ENCODE results near the gene TOR4A.

TOR4A gene

DNA sequence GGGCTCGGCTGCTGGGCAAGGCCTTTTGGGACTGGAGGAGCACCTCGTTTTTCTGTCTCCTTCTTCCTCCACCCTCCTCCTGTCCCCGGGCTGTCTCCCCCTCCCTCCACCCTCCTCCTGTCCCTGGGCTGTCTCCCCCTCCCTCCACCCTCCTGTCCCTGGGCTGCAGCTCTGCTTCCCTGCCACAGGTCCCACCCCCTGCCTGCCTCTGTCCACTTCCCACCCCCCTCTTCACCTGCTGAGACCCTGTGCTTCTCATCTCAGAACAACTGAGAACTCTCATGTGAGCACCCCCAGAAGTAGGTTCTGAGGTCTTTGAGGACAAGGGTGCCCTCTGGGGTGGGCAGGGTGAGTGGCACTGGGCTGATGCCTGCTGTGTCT, 5.8 kb upstream of the TOR4A start:
- no peak for DNase-seq (ENCODE audit: low read depth in 2 of 2)

GRCh38 chr9:137272241-137273094, 5.1 kb upstream of the TOR4A start:
- DNase-seq (ENCODE audit: low read depth in 2 of 2): no peak

DNA sequence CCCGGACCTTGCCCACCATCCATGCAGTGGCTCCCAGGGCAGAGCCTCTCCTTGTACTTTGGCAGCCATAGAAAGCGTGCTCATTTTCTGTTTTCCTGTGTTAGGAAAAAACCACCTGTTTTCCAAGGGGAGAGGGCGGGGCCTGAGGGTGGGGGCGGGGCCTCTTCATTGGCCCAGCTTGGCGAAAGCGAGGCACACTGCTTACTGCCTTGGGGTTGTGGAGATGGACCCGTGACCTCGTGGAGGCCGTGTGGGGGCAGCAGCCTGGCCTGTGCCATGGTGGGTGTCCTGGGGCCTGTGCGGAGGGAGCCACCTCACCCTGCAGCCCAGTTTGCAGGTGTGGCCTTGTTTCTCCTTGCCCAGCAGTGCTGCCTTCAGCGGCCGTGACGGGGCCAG, 4.4 kb upstream of the TOR4A start:
- no peak for DNase-seq (ENCODE audit: low read depth in 2 of 2)

DNA sequence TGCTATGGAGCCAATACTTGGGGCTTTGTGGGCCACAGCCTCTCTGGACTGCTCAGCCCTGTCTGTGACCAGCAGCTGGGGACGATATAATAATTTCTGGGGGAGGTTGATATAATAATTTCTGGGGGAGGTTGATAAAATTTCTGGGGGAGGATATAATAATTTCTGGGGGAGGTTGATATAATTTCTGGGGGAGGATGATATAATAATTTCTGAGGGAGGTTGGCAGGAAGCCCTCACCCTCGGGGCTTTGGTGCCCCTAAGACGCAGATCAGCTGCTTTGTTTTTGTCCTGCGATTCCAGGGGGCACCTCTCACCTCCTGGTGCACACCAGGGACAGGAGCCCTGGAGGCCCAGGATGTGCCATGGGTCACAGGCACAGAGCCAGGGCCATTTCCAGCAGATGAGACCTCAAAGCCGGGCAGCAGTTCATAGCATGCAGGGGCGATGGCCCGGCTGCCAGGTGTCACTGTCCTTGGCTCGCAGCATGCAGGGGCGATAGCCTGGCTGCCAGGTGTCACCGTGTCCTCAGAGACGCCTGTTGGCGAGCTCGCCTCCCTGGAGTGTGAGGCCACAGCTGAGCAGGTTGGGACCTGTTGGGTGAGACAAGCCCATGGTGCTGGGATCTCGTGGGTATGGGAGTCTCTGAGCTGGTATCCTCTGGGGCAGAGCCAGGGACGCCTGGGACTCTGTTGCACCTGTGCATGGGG, 3.8 kb upstream of the TOR4A start:
- no peak for DNase-seq (ENCODE audit: low read depth in 2 of 2)

DNA sequence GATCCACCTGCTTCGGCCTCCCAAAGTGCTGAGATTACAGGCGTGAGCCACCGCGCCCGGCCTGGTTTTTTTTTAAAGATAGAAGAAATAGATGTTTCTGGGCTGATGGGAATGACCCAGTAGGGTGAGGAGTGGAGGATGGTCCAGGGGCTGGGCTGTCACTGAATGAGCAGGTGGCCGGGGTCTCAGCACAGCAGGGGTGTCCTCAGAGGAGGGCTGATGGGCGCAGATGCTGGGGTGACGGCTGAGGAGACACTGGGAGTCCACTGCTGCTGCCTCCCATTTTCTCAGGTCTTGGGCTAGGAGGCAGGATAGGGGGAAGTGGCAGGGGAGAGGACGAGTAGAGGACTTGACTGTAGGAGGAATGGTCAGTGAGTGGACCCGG, 2.3 kb upstream of the TOR4A start:
- DNase-seq (ENCODE audit: low read depth in 2 of 2): no peak

DNA sequence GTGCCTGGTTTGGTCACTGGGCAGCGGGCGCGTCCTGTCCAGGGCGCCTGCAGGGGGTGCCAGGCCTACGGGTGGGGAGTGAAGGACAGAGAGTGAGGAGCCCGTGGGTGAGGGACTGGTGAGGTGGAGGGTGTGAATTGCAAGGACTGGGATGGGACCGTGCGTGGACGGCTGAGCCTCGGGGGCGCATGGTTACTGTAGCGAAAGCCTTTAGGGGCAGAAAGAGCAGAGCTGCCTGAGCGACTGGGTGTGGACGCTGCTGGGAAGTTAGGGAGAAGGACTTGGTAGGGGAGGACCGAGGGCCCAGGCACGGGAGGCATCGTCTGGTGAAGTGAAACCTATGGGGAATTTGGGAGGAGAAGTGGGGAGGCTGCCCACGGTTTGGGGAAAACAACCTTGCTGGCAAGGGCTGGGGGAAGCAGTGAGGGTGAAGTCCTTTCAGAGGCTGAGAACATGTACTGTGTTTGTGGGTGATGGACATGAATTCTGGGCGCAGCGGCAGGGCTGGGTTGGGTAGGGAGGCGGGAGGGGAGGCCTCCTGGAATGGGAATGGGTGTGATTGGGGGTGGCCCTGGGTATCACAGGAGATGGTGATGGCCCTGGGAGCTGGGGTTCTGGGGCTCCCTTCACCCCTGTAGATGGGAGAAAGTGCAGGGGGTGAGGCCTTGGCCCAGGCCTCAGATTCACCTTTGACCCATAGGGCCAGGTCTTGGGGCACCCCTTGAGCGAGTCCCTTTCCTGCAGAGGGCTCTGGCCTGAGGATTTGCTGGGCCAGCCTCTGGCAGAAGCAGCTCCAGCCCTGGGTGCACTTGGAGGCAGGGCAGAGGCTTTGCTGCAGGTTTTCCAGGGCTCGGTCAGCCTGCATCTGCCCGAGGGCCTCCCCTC, 1.7 kb upstream of the TOR4A start:
- no peak for DNase-seq (ENCODE audit: low read depth in 2 of 2)

DNA sequence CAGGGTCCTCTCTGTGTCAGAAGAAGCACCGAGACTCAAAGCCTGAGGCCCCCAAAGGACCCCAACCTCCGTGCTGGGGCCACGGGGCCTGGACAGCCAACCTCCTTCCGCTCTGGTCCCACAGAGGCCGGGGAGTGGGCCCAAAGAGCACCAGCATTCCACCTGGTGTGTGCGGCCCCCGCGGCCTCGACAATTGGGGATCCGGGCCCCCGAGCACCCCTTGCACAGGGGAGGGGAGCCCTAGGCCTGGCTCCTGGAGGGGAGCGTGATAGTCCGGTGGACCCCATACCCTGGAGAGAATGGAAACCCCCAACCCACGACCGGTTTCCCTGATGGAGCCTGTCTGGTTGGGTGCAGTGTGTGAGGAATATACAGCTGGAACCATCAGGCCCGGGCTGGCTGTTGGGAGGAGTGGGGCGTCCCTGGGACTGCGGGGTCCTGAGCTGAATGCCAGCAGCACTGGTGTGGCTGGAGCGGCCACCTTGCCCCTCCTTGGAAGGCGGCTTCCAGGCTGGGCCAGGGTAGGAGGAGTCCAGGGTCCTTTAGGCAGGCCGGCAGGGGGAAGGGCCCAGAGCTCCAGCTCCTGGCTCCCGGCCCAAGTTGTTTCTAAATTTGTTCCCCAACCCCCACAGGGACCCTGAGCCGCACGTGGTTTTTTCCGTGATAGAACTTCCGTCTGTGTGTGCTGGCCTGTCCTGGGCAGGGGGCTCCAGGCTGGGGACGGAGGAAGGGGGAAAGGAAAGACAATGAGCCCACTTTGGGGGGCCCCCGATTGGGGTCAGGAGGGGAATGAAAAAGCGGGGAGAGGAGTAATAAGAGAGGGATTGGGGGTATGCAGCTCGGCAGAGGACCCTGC, 825 bp upstream of the TOR4A start:
- no peak for DNase-seq (ENCODE audit: low read depth in 2 of 2)

DNA sequence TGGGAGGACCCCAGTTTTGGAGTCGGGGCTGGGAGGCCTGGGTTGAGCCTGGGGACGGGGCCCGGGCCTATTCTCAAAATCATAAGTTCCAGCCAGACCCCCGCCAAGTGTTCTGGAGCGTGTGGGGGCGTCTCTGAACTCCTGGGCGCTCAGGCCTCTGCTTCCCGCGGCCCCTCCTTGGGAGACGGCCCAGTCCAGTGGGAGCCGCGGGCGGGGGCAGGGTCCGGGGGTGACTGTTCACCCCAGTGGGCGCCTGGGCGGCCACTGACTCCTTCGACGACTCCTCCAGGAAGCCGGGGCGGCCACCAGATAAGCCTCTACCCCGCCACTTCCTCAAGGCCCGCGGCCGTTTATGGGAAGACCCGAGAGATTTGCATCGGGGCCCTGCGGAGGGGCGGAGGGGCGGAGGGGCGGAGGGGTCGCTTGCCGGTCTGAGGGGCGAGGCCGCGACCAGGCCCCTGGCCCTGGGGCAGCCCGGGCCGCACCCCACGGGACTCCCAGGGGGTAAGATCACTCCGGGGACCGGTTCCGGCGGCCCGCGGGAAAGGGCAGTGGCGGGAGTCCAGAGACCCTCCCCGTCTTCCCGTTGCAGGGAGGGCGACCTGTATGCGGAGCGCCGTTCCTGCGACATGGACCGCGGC, 655 bp downstream of the TOR4A start:
- DNase-seq (ENCODE audit: low read depth in 2 of 2): no peak

DNA sequence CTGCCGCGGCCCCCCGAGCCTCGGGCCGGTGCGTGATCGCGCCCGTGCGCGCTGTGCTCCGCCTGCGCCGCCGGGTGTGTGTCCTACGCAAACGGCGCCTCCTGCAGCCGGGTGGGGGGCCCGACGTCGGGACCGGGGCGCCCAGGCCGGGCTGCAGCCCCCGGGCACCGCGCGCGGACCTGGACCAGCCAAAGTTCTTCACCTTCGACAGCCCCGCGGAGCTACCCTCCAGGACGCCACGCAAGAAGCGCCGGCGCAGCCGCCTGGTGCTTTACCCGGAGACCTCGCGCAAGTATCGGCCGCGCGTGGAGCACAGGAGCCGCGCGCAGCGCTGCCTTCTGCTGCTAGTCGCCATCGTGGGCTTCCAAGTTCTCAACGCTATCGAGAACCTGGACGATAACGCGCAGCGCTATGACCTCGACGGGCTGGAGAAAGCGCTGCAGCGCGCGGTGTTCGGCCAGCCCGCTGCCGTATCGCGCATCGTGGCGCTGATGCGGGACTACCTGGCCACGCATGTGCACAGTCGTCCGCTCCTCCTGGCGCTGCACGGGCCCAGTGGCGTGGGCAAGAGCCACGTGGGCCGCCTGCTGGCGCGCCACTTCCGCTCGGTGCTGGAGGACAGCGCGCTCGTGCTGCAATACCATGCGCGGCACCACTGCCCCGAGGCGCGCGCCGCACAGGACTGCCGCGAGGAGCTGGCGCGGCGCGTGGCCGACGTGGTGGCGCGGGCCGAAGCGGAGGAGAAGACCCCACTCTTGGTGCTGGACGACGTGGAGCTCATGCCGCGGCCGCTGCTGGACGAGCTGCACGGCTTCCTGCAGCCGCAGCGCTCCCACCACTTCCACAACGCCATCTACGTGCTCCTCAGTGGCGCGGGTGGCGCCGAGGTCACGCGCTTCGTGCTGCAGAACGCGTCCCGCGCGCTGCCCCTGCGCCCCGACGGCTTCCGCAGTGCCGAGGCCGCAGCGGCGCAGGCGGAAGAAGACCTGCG, 1.5 kb downstream of the TOR4A start:
- no peak for DNase-seq (ENCODE audit: low read depth in 2 of 2)

GRCh38 chr9:137279741-137280473, 2.4 kb downstream of the TOR4A start:
- DNase-seq (ENCODE audit: low read depth in 2 of 2): no peak

DNA sequence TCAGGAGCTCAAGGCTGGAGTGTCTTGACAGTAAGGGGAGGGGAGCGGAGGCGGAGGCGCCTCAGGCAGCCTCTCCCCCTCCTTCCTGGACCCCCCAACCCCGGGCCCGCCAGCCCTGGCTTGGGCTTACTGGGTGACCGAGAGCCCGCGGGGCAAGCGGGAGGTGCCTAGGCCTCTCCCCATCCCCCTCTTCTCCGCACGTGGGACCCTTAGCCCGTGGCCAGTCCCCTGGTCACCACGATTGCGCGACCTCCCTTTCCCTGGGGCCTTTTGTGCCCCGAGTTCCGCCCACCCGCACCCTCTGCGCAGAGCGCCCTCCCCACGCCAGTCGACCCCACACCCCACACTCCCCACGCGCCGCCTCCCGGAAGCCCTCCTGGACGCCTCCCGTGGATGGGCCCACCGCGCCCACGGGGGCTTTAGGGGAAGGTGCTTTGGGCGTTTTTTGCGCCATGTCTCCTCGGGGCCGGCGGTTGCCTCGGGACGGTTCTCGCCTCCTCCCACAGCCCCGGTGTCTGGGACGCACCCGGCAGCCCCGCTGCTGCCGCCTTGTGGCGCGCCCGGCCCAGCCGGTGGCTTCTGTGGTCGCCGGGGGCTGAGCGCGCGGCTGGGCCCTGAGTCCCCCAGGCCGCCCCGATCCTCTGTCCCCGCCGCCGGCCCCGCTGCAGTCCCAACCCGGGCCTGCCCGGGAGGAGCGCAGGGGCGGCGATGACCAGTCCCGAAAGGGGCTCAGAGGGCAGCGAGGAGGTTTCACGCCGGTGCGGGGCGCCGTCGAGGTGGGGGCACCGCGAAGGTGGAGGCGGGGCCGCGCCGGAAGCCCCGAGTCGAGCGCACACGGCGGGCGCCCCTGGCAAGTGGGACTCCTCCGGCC, 3.2 kb downstream of the TOR4A start:
- DNase-seq (ENCODE audit: low read depth in 2 of 2): no peak

- no peak for DNase-seq (ENCODE audit: low read depth in 2 of 2)
Measured at GRCh38 chr9:137281345-137282116, 4.0 kb downstream of the TOR4A start.

- DNase-seq (ENCODE audit: low read depth in 2 of 2): no peak
Measured at GRCh38 chr9:137286975-137287383, 9.5 kb downstream of the TOR4A start.

DNA sequence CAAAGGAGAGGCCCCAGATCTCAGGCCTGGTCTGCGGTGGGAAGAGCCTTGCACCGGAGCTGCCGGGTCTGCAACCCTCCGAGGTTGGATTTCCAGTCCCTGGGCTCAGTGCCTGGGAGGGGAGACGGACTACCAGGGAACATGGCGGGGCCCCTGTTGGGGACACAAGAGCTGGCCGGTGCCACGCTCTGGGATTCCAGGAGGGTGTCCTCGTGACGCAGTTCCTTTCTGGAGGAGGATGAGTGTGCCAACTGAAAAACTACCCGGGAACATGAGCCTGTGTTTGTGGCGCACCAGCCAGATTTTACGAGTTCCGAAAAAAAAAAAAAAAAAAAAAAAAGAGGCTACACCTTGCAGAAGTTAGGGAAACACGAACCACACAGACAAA, 15.6 kb downstream of the TOR4A start:
- no peak for DNase-seq (ENCODE audit: low read depth in 2 of 2)

DNA sequence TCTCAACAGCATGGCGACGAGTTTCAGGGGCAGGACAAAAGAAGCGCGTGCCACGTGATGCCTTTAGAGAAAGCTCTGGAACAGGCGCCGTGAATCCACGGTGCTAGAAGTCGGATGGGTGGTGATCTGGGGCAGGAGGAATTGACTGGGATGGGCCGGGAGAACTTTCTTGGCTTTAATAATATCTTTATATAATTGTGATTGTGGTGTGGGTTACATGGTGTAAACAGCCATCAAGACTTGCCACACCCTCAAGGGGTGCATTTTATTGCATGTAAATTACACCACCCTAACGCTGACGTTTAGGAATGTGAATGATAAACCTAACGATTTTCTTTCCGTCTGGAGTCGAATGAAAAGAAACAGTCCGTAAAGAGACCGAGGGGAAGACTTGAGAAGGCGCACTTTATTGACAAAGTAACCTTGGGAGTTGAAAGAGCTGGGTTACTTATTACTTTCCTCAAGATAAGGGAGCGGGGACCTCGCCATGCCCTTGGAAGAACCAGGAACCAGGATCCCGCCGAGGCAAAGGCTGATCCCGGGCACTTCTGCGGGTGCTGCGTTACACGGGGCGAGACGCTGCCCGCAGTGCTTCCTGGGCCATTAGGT, 16.1 kb downstream of the TOR4A start:
- DNase-seq (ENCODE audit: low read depth in 2 of 2): no peak

- no peak for DNase-seq (ENCODE audit: low read depth in 2 of 2)
Measured at GRCh38 chr9:137294091-137294680, 16.7 kb downstream of the TOR4A start.

Data from fibroblast of skin of left biceps (primary cell).